ENCODE results near the gene TNFRSF4.

The TNFRSF4 gene

GRCh38 chr1:1216770-1217620, 3.0 kb upstream of the TNFRSF4 start:
- no peak for TF ChIP-seq CTCF (IDR thresholded peaks at IDR 0.05)

DNA sequence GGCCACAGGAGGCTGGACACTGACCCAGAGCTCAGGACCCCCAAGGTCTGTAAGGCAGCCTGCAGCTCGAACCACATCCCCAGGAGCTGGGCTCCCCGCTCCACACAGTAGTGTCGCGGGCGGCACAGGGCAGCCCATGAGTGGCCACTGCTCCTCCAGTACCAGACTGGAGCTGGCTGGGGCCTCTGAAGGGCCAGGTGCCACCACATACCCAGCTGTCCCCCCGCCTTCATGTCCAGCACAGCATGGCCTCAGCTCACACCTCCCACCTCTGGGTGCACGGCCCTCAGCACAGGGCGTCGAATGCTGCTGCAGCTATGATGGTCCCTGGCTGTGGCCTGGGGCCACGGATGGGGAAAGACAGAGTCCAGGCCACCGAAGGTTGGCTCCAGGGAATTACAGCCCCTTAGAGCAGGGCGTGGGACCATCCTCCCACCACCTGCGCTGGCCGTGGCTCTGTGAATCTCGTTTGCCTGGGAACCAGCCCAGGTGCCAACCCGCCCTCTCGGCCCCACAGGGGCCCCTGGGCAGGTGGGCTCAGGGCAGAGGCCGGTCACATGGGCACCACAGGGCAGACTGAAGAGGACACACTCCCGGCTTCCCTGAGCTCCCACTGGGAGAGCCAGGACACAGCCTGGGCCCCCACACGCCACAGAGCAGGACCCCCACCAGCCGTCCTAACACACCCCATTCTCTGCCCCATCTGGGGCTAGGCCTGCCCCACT, 2.1 kb upstream of the TNFRSF4 start:
- no peak for TF ChIP-seq CTCF (IDR thresholded peaks at IDR 0.05)

- TF ChIP-seq CTCF (IDR thresholded peaks at IDR 0.05): no peak
These were observed 1.2 kb upstream of the TNFRSF4 start for GRCh38 chr1:1215080-1215676.

DNA sequence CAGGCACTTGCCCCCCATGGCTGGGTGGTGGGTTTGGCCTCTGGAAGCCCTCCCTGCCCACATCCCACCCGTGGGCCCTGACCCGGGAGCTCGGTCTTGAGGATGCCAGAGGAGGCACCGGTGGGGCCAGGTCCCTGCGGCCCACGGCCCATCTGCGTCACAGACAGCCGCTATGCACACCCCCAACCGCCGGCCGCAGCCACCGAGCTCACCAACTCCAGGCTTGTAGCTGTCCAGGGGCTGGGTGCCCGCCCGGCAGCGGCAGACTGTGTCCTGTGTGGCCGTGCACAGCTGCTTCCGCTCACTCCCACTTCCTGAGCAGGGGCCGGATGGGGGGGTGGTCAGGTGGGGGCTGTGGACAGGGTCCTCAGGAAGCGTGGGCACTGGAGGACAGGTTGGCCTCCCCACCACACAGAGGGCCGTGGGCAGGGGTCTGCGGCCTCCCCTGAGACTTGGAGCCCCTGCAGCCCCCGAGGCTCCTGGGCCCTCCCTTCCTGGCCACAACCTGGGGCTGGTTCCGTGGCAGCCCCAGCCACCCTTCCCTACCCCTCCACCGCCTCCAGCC, 1.1 kb downstream of the TNFRSF4 start:
- no peak for TF ChIP-seq CTCF (IDR thresholded peaks at IDR 0.05)

- TF ChIP-seq CTCF (IDR thresholded peaks at IDR 0.05): no peak
These were observed 2.2 kb downstream of the TNFRSF4 start for GRCh38 chr1:1211541-1212441.

DNA sequence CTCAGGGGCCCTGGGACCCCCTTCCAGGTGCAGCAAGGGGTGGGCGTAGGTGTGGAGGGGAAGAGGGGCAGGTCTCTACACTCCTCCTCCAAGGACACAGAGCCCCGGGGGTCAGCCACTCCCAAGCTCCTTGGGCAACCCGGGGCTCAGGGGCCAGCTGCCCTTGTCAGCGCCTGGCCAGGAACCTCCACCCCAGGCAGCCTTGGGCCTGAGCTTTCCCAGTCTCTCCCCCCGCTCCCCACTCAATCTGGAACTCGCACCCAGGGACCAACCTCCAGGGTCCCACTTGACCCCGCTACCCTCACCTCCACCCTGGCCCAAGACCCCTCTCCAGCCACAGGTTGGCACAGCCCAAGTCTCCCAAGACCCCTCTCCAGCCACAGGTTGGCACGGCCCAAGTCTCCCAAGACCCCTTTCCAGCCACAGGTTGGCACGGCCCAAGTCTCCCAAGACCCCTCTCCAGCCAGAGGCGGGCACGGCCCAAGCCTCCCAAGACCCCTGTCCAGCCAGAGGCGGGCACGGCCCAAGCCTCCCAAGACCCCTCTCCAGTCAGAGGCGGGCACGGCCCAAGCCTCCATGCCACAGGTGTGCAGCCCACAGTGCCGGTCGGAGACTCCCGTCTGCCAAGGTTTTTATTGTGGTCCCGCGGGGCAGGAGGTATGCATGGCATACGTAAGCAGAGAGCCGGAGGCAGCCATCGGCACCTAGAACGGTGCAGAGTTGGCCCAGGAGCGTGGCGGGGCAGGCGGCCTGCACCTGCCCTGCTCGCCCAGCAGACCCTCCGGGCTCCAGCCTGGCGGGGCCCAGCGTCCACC, 3.0 kb downstream of the TNFRSF4 start:
- TF ChIP-seq CTCF (IDR thresholded peaks at IDR 0.05): no peak

Data from LNCAP (cell line).